Osteoblast (primary cell): ENCODE results near the gene AMER3. TPM values are rescaled to one million over a fixed set of nuclear protein-coding genes. Genes with fewer than 3 reads are reported as not detected.

Experiments
- total RNA-seq: library from RNA; depleted of rRNA; stranded (reverse); fragments of >200 nt; gene quantifications from 2 replicates; pipeline ENCODE4 v1.2.3, GENCODE V29; 2012

Gene AMER3
- total RNA-seq, 1 donor: not detected

Other genes with a start within 250 kb of the AMER3 start
- not detected in 2 replicates for gene POTEI, start 246.2 kb upstream of the AMER3 start, total RNA-seq
- gene CFC1B, start 234.3 kb upstream of the AMER3 start, total RNA-seq: not detected in 2 replicates
- not detected in 2 replicates for gene CFC1, start 156.0 kb upstream of the AMER3 start, total RNA-seq
- gene POTEJ, start 144.1 kb upstream of the AMER3 start, total RNA-seq: not detected in 2 replicates
- not detected in 2 replicates for gene GPR148, start 26.5 kb upstream of the AMER3 start, total RNA-seq
- 3.6 and 7.7 TPM in 2 replicates for gene ARHGEF4, start 81.4 kb downstream of the AMER3 start, total RNA-seq